GM12878 (cell line): ENCODE results near the gene CCDC74A. TPM values are rescaled to one million over a fixed set of nuclear protein-coding genes. Genes with fewer than 3 reads are reported as not detected.
"Not testable (repeated sequence)": the region's sequence is repeated elsewhere in the genome, so short reads cannot be mapped to it uniquely, and the experiment has no call there.

Experiments
- ATAC-seq: fragments of 200-7000 bp; cut with Tn5 transposase; 3 replicates; pipeline ENCODE4 v1.9.1; 2020; ENCODE audit warnings: mild to moderate bottlenecking, moderate library complexity
- BruUV-seq: library from RNA; stranded (reverse); fragments of 400-500 nt; replicated peaks from 2 replicates; lab custom pipeline; 2021; lab: Mats Ljungman, UMichigan
- CTCF ChIA-PET: fragments of 300-600 bp; sonication (Branson Sonifier 250); formaldehyde crosslinking; extraction: SDS; loops from one replicate; lab custom pipeline; 2021; ENCODE audit warnings: inconsistent platforms; lab: Yijun Ruan, JAX
- POLR2A ChIA-PET: fragments of 350-600 bp; formaldehyde crosslinking; extraction: SDS; loops from one replicate; lab custom pipeline; 2021; ENCODE audit warnings: inconsistent platforms; lab: Charles Lee
- RAD21 ChIA-PET: fragments of 300-600 bp; sonication (Branson Sonifier 250); formaldehyde crosslinking; loops from one replicate; lab custom pipeline; 2023; ENCODE audit warnings: antibody characterized with exemption; ENCODE audit not compliant: unreplicated experiment; lab: Charles Lee
- SMC1A ChIA-PET: fragments of 300-600 bp; sonication (Branson Sonifier 250); formaldehyde crosslinking; loops from one replicate; lab custom pipeline; 2023; ENCODE audit not compliant: unreplicated experiment, uncharacterized antibody; lab: Charles Lee
- DNase-seq: peaks from one replicate; pipeline ENCODE4 v3.0.0-alpha.2; 2011; ENCODE audit warnings: low read depth, low spot score
- FAIRE-seq: peaks from 3 replicates; lab custom pipeline; 2011; peaks lifted over from hg19 to GRCh38; lab: Jason Lieb, UNC
- H2AFZ ChIP-seq: 2 replicates; pipeline ENCODE4 v1.6.0; 2011; ENCODE audit warnings: low read depth, low read length, control low read depth; ENCODE audit not compliant: control insufficient read depth
- H3K27ac ChIP-seq: 2 replicates; pipeline ENCODE4 v1.5.1; 2011; ENCODE audit warnings: control low read depth; ENCODE audit not compliant: control insufficient read depth, insufficient read depth
- H3K27me3 ChIP-seq, 2 experiments: replicated peaks in 1 of 2; 2 replicates each; pipeline versions ENCODE4 v1.6.0 to v1.6.1; 2011; ENCODE audit warnings: low read length in 1 of 2; ENCODE audit not compliant: control insufficient read depth in 2 of 2, insufficient read depth in 2 of 2
- H3K36me3 ChIP-seq, 2 experiments: 2 replicates each; pipeline ENCODE4 v1.5.1; 2011; ENCODE audit warnings: low read length in 1 of 2; ENCODE audit not compliant: control insufficient read depth in 2 of 2, insufficient read depth in 2 of 2
- H3K4me1 ChIP-seq: 2 replicates; pipeline ENCODE4 v1.6.1; 2011; ENCODE audit warnings: mild to moderate bottlenecking, low read length, moderate library complexity, mixed read lengths; ENCODE audit not compliant: control insufficient read depth, insufficient read depth
- H3K4me2 ChIP-seq: 2 replicates; pipeline ENCODE4 v1.6.0; 2011; ENCODE audit warnings: control low read depth; ENCODE audit not compliant: control insufficient read depth, insufficient read depth
- H3K4me3 ChIP-seq: fragments of 200-600 bp; sonication (generic); 2 replicates; pipeline ENCODE4 v1.5.1; 2016
- H3K79me2 ChIP-seq: 2 replicates; pipeline ENCODE4 v1.6.0; 2011; ENCODE audit warnings: low read length; ENCODE audit not compliant: control insufficient read depth, insufficient read depth
- H3K9ac ChIP-seq: 2 replicates; pipeline ENCODE4 v1.8.0; 2011; ENCODE audit warnings: low read length, control low read depth, mixed read lengths; ENCODE audit not compliant: control insufficient read depth, insufficient read depth
- H3K9me3 ChIP-seq: replicated peaks from 3 replicates; pipeline ENCODE4 v1.5.1; 2011; ENCODE audit warnings: mild to moderate bottlenecking, low read length; ENCODE audit not compliant: control insufficient read depth, insufficient read depth
- H4K20me1 ChIP-seq: 2 replicates; pipeline ENCODE4 v1.6.0; 2011; ENCODE audit not compliant: control insufficient read depth, insufficient read depth
- CUX1 ChIP-seq: IDR thresholded peaks from 2 replicates; pipeline ENCODE4 v1.6.1; 2012; ENCODE audit warnings: improper control_type of control experiment, low read depth, low read length; ENCODE audit not compliant: insufficient replicate concordance
- HDGF ChIP-seq: fragments of 450-650 bp; IDR thresholded peaks from 2 replicates; pipeline ENCODE4 v1.6.1; 2016; ENCODE audit warnings: antibody characterized with exemption
- NFYA ChIP-seq: IDR thresholded peaks from 2 replicates; pipeline ENCODE4 v1.6.1; 2011; ENCODE audit warnings: low read depth, mild to moderate bottlenecking, low read length, improper control_type of control experiment, borderline replicate concordance
- PKNOX1 ChIP-seq: fragments of 450-650 bp; IDR thresholded peaks from 2 replicates; pipeline ENCODE4 v1.6.1; 2016; ENCODE audit warnings: mild to moderate bottlenecking
- RBBP5 ChIP-seq: fragments of 200-600 bp; sonication (generic); conservative IDR thresholded peaks from 2 replicates; pipeline ENCODE4 v1.6.1; 2016
- TCF3 ChIP-seq: IDR thresholded peaks from 2 replicates; pipeline ENCODE4 v1.6.1; 2012; ENCODE audit warnings: low read depth, mild to moderate bottlenecking, low read length, borderline replicate concordance; ENCODE audit not compliant: insufficient read depth
- WGBS: methylation state at CpG from one replicate; pipeline ENCODE4 v1.1.6; 2016; ENCODE audit warnings: low lambda C conversion rate; ENCODE audit not compliant: insufficient replicate concordance, insufficient coverage; ENCODE audit errors: missing lambda C conversion rate; 5-methylcytosine and 5-hydroxymethylcytosine counted together
- in situ Hi-C: fragments of 300-500 bp; cut with MboI; formaldehyde crosslinking; loops from 9 replicates; pipeline ENCODE4 v1.14.3; 2018; ENCODE audit warnings: mixed read lengths
- intact Hi-C: fragments of 100-400 bp; cut with micrococcal nuclease; formaldehyde crosslinking; loops from one replicate; pipeline ENCODE4 v1.14.2; 2022; ENCODE audit not compliant: unreplicated experiment
- polyA plus RNA-seq, 11 experiments: library from polyadenylated mRNA; depleted of rRNA in 4 of 11; unstranded in 6 of 11; stranded (reverse) in 5 of 11; fragments of >200 nt; fragmentation: Nextera tagmentation in 4 of 11; fragmentation: Illumina TruSeq in 1 of 11; extraction: Ambion mirVana in 4 of 11; extraction: Trizol in 1 of 11; gene quantifications; 1 replicate in 1 of 11; 2 replicates in 10 of 11; pipeline versions ENCODE4 v1.2.1 to v1.2.3, GENCODE V29; 2011 to 2016; ENCODE audit warnings: inconsistent platforms in 2 of 11, missing spikeins in 2 of 11, low read depth in 1 of 11
- total RNA-seq, 4 experiments: library from RNA; depleted of rRNA in 3 of 4; stranded (reverse); fragments of >200 nt in 3 of 4; fragmentation: Illumina TruSeq in 1 of 4; extraction: Trizol in 1 of 4; gene quantifications; 2 replicates each; pipeline versions ENCODE4 v1.2.1 to v1.2.3, GENCODE V29; 2013 to 2021

The CCDC74A gene
- total and polyA plus RNA-seq, 10 of the 15 experiments (the other 5 are each of a cell fraction or from before 2014, with no cell fraction given) = 14.3 to 133 (median 64.2) TPM

GRCh38 chr2:131542438-131543384 lies 15.0 kb downstream of the CCDC74A start (continued):
- TF ChIP-seq NFYA (no peak), HDGF (no peak), PKNOX1 (no peak), TCF3 (no peak), RBBP5 (no peak)

GRCh38 chr2:131543385-131543891 lies 15.8 kb downstream of the CCDC74A start:
- H3K9me3 ChIP-seq = no peaks in the 10 kb centered on the region
- 98% methylated on average over 12 of the region's 22 CpGs for WGBS
- no peaks in the 10 kb centered on the region for H3K36me3 ChIP-seq
- H3K4me1 ChIP-seq = no peaks in the 10 kb centered on the region
- no peak overlapping the region for H3K4me2 ChIP-seq
- no peak overlapping the region for H3K27ac ChIP-seq
- H4K20me1 ChIP-seq = no peaks in the 10 kb centered on the region
- TF ChIP-seq CUX1 = no peak
- TF ChIP-seq TCF3 = no peak
- TF ChIP-seq, all 136 proteins: peak for 0
- no TSS peak for BruUV-seq
- H3K79me2 ChIP-seq = no peaks in the 10 kb centered on the region
- intact Hi-C loops = no loop called here
- no peak overlapping the region for H3K9ac ChIP-seq
- in situ Hi-C loops = no loop called here
- H3K4me3 ChIP-seq = no peak overlapping the region
- FAIRE-seq (no peak), DNase-seq (no peak), ATAC-seq (no peak)
- RAD21 ChIA-PET = no interaction called here
- no peaks in the 10 kb centered on the region for H3K27me3 ChIP-seq
- no peak overlapping the region for H2AFZ ChIP-seq
- POLR2A ChIA-PET = no interaction called here
- CTCF ChIA-PET = no interaction called here
- SMC1A ChIA-PET = no interaction called here

- SMC1A ChIA-PET = not testable (repeated sequence)
These were observed 16.5 kb downstream of the CCDC74A start for GRCh38 chr2:131544006-131544812.

More at GRCh38 chr2:131544006-131544812, 16.5 kb downstream of the CCDC74A start:
- H3K36me3 ChIP-seq, H3K4me3 ChIP-seq, RAD21 ChIA-PET, DNase-seq, intact Hi-C loops, H3K27ac ChIP-seq, CTCF ChIA-PET, H3K27me3 ChIP-seq, H3K79me2 ChIP-seq, H3K9me3 ChIP-seq, H4K20me1 ChIP-seq, H2AFZ ChIP-seq, H3K4me2 ChIP-seq, FAIRE-seq, POLR2A ChIA-PET, H3K4me1 ChIP-seq, BruUV-seq, H3K9ac ChIP-seq, ATAC-seq, in situ Hi-C loops: not testable (repeated sequence)
- 83% methylated on average over 15 of the region's 26 CpGs for WGBS
